Peyer's patch (tissue), 4 donors: ENCODE data around the gene BOLL.

ENCODE experiments used
- CTCF ChIP-seq, 6 experiments: fragments of 450-650 bp in 4 of 6; fragments of 200-600 bp in 2 of 6; sonication (generic) in 1 of 6; IDR thresholded peaks; one replicate each; pipeline ENCODE4 v1.5.1; 2017 to 2019; ENCODE audit warnings: antibody characterized with exemption in 6 of 6, mild to moderate bottlenecking in 3 of 6, moderate library complexity in 1 of 6
- POLR2A ChIP-seq, 2 donors: fragments of 450-650 bp; IDR thresholded peaks; one replicate each; pipeline ENCODE4 v1.5.1; 2017; ENCODE audit warnings: antibody characterized with exemption in 2 of 2, mild to moderate bottlenecking in 2 of 2, moderate library complexity in 2 of 2

DNA sequence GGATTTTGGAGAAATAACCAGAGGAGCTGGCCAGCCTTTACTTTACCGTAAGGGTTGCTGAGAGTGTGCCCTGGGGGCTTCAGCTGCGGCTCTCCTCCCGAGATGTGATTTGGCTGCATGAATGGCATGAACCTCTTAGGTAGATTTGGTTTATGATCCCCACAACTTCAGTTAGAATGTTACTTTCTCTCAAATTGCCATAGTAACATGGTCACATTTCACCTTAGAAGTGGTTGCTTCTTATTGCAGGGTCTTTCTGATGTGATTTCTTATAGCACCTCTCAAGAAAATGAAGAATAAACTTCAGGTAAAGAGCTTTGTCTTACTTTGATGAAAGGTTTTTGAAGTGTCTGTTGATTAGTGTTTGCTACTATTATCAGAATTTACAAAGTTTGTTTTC is 24.9 kb upstream of the BOLL start:
- TF ChIP-seq CTCF (IDR thresholded peaks at IDR 0.05) (no peak), POLR2A (IDR thresholded peaks at IDR 0.05) (no peak)
